GM15510 (cell line): ENCODE data around the gene ITGA4.

ENCODE experiments used
- POLR2A ChIP-seq: IDR thresholded peaks from 3 replicates; pipeline ENCODE4 v1.6.1; 2011; ENCODE audit warnings: borderline replicate concordance; ENCODE audit not compliant: insufficient read length; ENCODE audit errors: extremely low read depth

ITGA4 gene

GRCh38 chr2:181471226-181471625 is 14.0 kb downstream of the ITGA4 start:
- no peak for TF ChIP-seq POLR2A

DNA sequence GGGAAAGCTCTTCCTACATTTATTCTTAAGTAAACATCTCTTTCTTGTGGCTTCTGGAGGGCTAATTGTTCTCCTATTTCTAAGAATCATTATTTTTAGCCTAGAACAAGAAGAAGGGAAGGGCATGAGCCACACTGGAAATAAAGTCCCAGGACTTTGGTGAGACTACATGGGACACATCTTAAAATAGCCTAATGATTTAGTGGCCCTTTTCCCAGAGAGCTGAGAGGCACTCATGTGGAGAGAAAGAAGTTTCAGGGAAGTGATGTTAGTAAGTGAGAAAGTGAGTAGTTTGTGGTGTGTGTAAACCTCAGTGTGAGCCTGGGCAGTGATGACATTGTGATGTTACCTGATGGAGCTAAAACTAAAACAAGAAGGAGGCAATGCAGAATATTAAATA is 14.6 kb downstream of the ITGA4 start:
- no peak for TF ChIP-seq POLR2A

DNA sequence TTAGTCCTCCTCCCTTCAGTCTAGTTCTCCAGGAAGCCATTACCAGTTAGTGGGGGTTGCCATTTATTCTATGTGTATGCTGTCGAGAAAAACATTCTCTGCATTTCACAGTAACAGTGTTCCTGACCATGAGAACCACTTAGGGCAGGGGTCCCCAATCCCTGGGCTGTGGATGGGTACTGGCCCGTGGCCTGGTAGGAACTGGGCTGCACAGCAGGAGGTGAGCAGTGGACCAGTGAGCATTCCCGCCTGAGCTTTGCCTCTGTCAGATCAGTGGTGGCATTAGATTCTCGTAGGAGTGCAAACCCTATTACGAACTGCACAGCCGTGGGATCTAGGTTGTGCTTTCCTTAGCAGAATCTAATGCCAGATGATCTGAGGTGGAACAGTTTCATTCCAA is 15.8 kb downstream of the ITGA4 start:
- no peak for TF ChIP-seq POLR2A

DNA sequence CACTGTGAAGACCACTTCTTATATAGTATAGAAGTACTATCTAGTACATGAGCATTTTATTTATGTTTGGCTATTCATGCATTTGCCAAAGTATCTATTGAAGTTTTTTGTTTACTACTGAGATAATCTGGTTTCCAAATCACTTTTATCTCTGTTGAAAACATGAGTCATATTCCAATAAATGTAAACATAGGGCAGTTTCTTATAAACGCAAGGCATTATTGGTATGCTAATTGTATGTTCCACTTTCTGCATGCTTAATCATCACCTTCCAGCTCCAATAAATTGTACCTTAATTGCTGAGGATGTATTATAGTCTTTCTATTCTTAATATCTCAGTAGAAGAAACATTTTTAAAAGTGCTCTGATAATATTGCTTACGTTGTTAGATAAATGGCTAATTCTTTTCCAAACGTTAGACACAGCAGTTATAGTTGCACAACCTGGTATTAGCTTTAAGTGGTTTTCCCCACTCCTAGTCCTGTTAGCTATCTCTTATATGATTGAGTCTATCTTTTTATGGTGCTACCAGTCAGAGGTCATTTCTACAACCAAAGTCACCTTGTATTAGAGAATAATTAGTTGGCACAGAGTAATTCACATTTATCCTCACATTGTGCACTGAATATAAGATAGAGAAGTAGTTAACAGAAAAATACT is 17.2 kb downstream of the ITGA4 start:
- no peak for TF ChIP-seq POLR2A

- no peak for TF ChIP-seq POLR2A
Measured at GRCh38 chr2:181483211-181483610, 26.0 kb downstream of the ITGA4 start.

DNA sequence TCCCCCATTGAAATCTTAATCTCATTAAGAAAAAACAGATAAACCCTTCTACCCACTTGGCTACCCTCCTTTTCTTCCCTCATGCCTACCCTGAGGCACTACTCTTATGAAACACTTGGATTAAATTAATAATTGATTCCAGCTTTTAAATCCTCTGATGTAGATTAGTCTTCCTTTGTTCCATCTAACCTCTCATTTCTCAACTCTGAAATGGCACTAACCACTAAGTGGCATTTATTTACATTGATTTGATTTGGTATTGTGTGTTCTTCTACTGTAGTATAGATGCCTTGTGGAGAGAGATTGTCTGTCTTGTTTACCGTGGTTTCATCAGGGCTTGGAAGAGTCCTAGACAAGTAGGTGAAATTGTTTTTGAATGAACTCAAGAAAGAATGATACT is 26.7 kb downstream of the ITGA4 start:
- TF ChIP-seq POLR2A: no peak

GRCh38 chr2:181484851-181485637 is 27.9 kb downstream of the ITGA4 start:
- no peak for TF ChIP-seq POLR2A

GRCh38 chr2:181485638-181485946 is 28.4 kb downstream of the ITGA4 start:
- TF ChIP-seq POLR2A: no peak

DNA sequence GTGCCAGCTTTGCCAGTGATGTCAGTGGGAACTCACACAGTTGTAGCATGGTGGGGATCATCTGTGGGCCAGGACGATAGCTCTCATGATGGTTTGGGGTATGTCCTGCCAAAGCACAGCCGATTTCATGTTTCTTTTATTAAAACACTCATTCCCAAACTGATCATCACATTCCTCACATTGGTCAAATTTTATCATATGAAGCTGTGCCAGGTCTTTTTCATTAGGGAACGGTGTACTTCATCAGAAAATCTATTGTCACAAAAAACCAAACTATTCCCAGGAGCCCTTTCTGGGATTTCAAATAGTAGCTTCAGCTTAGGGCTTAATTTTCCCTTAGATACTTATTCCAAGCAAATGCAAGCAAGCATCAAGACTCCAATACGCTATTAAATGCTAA is 42.0 kb downstream of the ITGA4 start:
- TF ChIP-seq POLR2A: no peak

- no peak for TF ChIP-seq POLR2A
Measured at GRCh38 chr2:181500201-181500600, 43.0 kb downstream of the ITGA4 start.

DNA sequence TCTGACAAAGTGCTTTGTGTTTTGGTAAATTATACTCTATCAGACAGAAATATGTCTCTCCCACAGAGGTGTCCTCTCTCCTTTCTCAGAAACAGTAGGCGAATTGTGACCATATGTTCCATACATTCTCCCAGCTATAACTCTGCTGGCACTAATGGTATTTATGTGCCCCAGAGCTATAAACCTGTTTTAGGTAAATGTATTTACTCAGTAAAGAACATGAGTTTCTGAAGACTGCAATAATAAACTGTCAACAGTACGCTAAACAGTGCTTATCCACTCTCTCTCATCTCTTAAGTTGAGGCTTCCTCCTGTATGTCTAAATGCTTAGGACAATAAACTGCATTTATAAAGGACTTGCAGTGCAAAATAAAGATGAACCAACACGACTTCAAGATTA is 58.5 kb downstream of the ITGA4 start:
- no peak for TF ChIP-seq POLR2A

DNA sequence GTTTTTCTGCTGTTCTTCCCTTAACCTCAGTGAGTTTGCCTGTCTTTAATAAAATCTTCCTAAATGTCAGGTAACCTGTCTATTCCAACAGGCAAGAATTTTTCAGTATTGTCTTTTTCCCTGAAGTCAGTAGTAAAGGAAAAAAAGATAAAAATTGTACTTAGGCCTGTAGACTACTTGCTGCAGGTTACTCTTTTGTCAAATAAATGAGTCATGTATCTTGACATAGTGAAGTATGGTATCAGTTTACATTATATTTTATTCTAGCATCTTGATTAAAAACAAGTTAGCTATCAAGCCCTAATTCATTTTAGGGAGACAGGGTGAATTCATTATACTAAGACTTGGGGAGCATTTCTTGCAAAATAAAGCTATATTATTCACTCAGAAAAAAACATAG is 59.8 kb downstream of the ITGA4 start:
- TF ChIP-seq POLR2A: no peak

- no peak for TF ChIP-seq POLR2A
Measured at GRCh38 chr2:181517685-181518301, 60.6 kb downstream of the ITGA4 start.

DNA sequence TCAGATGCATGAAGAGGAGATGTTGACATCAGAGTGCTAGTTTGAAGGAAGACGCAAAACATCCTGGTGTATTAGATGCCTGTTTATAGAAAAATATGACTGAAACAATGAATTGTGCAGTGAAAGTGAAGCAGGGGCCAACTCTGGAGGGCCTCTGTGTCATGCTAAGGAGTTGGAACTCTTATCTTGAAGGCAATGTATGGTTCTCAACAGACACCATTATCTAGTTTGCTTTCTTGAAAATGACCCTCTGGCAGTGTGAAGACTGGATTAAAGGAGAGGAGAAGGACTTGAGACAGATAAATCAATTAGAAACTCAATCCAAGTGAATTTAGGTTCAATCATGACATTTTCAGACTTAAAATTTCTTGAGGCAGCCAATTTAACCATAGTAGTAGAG is 63.1 kb downstream of the ITGA4 start:
- TF ChIP-seq POLR2A: no peak

GRCh38 chr2:181523756-181524155 is 66.6 kb downstream of the ITGA4 start:
- TF ChIP-seq POLR2A: no peak

DNA sequence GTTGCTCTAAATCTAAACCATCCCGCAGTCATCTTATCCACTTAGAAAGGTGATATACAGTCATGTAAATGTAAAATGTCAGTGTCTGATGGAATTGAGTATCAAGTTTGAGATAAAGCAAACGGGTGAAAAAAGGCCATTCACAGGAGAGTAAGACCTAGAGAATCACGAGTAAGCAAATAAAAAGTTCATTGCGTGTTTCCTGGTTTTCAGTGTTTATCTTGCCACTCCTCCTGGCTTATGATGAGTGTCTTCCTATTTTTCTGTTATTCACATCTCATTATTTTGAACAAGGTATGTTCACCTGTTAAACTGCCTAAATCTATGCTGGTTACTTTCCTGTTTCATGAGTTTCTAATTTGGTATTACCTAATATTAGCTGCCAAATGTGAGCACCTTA is 68.8 kb downstream of the ITGA4 start:
- TF ChIP-seq POLR2A: no peak
